ENCODE measurements around the gene ARHGEF7.

GRCh38 chr13:111159362-111160320 lies 44.5 kb downstream of the ARHGEF7 start:
- TF ChIP-seq CTCF (conservative IDR thresholded peaks at IDR 0.05 in 1 of 2, IDR thresholded peaks at IDR 0.05 in 1 of 2; ENCODE audit: extremely low read depth in 1 of 2, insufficient read depth in 1 of 2, low read depth in 1 of 2, low read length in 2 of 2) (no peak), EZH2 (IDR thresholded peaks at IDR 0.05; ENCODE audit: borderline replicate concordance, low read length) (no peak)
